HG03139 (cell line): ENCODE data around the gene BMERB1.

Source experiments
- ATAC-seq: cut with Tn5 transposase; IDR thresholded peaks from one replicate; pipeline ENCODE4 v1.9.1; 2021; ENCODE audit not compliant: unreplicated experiment

Gene BMERB1

DNA sequence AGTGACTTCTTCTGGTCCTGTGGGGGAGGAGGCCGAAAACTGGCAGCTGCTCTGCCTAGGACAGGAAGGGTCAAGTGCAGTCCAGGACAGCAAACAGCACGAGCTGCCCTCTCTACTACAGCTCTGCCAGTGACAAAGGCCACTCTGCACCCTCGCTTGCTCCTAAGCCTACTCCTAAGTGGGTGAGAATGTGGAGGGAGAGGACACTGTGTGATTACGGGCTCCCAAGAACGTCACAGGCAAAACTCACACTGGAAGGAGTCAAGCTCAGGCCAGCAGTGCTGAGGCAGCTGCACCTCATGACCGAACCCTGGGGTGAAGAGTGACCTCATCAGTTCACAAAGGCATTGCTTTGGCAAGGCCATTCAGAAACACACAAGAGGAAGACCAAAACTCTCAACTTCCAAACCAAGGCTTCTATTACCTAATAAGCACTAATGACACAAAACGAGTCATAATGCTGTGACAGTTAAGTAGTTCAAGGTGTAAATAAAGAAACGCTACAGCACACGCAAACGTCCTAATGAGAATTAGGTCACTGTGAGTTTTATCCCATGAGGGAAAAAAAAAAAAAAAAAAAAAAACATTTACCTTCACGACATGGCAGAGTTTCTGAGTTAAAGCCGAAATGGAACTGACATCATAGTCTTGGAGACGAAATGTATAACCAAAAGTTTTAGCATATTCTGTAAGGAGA, 173.5 kb downstream of the BMERB1 start:
- ATAC-seq = no peak

DNA sequence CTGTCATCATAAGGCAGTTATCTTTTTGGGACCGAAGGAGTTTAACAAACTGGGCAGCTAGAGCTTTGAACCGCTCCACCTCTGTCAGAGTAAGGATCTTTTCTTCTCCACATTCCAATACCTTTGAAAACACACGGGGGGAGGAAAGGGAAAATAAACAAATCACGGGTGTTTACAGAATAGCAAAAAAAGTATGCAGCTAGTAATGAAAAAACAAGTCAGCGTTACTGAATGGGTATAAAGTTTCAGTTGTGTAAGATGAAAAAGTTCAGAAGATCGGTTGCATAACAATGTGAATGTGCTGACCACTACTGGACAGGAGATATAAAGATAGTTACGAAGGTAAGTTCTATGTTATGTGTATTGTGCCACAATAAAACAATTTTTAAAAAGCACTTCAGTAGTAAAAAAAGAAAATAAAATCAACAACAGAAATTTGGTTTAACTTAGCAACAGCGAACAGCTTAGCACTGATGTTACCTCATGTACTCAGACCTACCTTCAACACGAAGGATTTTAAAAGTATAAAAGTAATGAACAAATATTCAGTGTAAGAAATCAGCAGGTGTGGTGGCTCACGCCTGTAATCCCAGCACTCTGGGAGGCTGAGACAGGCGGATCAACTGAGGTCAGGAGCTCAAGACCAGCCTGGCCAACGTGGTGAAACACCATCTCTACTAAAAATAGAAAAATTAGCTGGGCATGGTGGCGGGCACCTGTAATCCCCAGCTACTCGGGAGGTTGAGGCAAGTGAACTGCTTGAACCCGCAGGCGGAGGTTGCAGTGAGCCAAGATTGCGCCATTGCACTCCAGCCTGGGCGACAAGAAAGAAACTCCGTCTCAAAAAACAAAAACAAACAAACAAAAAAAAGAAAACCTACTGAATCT, 174.3 kb downstream of the BMERB1 start:
- no peak for ATAC-seq

DNA sequence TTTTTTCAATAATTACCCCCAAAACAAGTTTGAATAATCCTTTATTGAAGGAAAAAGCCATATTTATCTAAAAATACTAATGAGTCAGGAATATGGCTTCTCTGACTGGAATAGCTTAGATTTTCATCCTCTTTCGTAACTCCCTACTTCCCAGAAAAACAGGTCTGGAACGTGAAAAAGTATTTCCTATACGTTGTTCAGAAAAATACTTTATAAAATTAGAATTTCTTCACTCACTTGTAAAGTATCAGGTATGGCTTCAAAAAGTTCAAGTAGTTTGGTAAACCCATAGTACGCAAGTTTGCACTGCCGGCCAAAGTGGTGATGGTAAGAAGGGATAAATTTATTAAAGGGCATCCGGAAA, 174.9 kb downstream of the BMERB1 start:
- ATAC-seq = no peak

DNA sequence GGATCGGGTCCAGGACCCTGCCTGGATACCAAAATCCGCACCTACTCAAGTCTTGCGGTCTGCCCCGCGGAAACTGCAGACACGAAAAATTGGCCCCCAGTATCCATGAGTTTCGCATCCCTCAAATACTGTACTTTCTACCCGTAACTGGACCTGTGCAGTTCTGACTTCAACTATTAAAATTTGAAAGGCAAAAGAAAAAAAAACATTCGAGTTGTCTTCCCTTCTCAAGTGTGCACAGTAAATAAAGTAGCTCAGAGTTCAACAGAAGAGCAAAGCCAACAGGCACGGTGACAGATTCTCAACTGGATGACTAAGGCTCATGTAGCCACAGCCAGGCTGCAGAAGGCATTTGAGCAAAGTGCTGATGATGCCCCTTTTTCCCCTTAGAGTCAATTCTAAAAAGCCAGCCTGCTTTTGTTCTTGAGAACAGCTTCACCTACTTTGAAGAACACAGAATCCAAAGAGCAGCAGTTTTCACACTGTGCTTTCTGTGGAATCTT, 176.0 kb downstream of the BMERB1 start:
- no peak for ATAC-seq

DNA sequence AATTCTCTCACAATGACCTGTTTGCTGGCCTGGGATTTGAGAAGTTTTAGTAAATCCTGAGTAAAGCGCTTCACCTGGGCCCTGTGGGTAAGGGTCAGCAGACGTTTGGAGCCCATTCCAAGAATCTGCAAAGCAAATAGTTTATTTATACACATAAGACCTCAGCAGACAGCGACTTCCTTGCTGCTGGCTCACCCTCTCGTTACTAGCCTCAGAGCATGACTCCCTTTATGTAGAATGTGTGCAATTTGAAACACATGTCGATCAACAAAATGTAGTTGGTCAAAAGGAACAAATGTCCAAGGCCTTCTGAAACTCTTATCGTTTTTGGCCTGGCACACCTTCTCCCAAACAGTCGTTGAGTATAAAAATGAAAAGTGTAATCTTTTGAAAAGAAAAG, 177.2 kb downstream of the BMERB1 start:
- no peak for ATAC-seq

DNA sequence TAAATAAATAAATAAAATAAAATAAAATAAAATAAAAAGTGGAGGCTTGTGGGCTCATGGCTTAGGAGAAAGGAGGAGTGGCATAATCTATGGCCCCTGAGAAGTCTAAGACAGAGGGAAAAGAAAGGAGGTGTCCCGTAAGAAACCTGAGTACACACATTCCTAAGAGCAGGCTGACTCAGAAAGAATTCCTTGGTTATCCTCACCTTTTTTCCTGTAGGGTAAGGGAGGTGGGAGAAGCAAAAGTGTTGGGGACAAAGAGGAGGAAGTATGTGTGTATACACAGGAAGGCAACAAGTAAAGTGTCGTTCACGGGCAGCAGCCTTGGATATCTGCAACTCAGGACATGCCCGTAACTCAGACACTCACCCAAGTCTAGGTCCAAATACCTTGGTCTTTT, 179.3 kb downstream of the BMERB1 start:
- ATAC-seq = no peak

DNA sequence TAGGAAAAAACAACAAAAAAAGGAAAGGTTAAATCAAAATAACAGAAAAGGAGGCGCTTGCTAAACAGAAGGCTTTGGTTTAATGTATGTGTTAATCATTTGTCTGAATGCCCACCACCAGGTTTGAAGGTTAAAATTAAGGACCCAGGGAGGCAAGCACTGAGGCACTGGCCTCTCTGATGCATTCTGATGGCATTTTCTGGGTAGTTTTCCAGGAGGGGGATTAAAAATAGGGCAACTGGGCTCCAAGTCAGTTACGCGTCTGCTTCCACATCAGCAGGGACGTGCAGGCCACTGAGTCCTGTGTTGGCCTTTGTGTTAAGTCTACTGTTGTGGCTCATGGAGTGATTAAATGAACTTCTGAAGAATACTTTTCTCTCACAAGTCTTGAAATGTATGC, 181.6 kb downstream of the BMERB1 start:
- no peak for ATAC-seq

DNA sequence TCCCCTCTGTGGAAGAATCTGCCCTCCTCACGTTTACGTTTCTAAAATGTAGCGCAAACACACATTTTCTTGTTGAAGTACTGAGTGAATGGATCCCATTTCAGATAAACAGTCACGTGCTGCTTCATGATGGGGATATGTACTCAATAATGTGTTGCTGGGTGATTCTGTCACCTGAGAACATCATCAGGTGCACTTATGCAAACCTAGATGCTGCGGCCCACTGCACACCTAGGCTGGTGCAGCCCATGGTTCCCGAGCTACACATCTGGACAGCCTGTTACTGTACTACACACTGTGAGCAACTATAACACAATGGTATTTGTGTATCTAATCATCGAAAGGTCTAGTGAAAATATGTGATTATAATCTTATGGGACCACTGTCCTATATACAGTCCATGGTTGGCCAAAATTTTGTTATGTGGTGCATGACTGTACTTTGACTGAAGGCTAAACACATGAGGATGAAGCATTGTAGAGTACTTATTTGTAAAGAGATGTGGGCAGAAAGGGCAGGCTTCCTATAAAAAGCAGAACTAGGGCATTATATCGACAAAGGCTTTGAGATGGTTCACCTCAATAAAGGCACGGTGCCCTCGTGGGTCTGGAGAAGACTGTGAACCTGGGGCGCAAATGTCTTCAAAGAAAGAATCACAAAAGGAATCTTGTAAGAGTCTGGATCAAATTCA, 182.2 kb downstream of the BMERB1 start:
- no peak for ATAC-seq

DNA sequence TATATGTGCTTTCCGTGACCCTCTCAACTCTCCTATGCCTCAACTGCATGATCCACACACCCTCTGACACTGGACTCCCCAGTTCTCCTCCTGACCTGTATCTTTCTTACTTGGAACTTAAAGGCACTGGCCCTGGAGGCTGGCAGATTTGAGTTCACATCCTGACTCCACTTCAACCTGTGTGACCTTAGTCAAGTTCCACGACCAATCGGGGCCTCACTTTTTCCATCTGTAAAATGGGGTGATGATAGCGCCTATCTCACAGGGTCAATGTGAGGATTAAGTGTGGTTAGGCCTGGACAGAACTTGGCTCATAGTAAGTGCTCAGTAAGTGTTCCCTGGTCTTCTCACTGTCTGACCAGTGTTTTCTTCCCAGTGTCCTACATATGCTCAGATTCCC, 183.5 kb downstream of the BMERB1 start:
- no peak for ATAC-seq

DNA sequence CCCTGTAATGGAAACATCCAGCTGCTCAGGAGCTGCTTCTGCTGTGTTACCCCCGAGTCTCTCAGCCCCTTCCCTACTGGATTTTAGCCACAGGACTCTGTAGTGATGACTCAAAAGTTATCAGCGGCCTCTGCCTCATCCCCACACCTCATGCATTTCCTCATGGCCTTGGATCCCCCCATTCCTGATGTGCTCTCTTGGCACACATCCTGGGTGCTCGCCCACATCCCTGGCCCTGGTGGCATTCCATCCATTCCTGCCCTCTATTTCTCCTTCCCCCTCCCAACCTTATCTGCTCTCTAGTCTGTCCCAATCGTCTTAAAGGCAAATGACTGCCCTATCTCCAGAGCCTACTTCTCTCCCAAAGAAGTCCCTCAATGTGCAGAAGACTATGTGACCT, 184.0 kb downstream of the BMERB1 start:
- ATAC-seq = no peak

DNA sequence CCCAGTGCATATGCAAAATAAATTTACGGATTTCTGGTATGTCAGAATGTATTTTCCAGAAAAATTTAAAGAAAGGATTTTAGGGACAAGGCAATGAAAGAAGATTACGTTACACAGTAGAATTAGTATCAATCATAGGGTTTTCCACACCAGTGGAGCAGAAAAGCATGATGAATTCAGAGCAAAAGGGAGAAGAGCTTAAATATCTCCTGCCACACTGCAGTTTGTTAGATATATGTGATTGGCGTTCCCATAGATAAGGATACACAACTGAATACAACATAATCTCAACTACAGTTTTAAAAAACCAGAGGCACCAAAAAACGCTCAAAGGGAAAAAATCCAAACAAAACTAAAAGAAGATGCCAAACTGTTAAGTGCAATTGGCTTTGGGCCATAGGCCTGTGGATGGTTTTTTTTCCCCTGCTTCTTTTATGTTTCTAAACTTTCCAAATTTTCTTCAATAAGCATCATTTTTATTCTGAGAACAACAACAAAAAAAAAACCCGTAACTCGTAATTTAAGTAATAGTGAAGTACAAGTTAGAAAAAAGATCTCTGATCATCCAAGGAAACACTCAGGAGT, 186.3 kb downstream of the BMERB1 start:
- ATAC-seq = no peak

DNA sequence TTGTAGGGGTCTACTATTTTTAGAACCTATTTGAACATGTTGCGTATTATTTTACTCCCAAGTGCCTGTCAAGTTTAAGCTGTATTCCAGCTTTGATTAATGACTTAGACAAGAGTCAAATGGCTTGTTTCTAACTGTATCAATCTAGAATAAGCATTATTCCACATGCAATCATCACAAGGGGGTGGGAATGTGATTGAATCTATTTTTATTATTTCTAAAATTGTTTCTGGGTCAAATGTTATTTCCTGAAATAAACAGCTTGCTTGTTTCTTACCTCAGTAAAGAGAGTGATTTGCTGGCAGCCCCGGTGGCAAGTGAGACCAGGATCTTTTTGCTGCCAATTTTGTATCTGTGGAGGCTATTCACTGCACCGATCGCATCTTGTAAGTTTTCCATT, 187.1 kb downstream of the BMERB1 start:
- no peak for ATAC-seq

DNA sequence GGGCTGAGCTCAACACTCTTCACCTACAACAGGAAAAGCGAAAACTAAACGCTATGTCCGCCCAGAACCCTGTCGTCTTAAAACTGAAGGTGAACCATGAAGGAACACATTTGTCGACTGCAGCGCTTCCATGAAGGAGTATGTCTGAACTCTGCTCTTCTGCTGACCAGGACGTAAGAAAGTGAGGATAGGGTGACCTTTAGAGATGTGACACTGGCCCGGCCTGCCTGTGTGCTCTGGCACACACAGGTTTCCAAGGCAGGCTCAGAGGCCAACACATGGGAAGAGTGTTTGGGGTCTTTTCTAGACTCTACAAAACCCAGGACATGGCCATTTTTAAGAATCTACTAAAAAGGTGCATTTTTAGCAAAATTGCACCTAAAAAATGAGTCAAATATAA, 187.5 kb downstream of the BMERB1 start:
- ATAC-seq = no peak

DNA sequence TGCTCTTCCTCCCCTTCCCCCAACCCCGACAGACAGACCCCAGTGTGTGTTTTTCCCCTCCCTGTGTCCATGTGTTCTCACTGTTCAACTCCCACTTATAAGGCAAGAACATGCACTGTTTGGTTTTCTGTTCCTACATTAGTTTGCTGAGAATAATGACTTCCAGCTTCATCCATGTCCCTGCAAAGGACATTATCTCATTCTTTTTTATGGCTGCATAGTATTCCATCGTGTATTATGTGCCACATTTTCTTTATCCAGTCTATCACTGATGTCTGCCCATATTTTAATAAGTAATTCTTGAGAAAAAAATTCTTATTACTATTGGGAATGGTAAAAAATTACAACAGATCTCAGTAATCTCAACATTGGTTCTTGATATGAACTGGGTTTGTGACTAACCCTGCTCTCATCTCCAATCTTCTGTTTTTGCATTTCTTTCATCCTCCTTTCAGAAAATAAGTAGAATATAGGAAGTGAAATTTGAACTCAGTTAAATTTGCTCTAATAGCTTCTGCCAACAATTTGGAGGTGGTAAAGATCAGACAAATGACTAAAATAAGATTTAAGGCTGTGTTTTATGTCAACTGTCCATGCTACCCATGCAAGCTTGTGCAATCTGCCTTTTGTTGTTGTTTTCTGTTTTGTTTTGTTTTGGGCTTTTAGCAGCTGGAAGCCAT, 197.5 kb downstream of the BMERB1 start:
- no peak for ATAC-seq

DNA sequence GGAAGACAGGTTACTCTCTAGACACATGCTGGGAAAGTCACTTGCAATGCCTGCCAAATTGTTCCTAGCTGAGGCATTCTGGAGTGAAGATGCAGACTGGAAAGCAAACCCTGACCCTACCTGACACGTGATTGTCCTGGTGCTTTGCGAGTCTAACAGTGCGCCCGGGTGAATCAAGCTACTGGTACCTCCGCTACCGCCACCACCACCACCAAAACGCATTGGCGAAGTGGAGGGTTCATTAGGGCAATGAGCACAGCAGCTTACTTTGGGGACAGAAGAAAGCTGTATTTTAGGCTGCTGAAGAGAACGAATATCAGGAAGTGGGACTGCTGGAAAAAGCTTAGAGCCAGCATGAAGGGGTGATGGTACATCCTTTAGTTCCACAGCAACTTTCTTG, 201.5 kb downstream of the BMERB1 start:
- ATAC-seq = no peak

DNA sequence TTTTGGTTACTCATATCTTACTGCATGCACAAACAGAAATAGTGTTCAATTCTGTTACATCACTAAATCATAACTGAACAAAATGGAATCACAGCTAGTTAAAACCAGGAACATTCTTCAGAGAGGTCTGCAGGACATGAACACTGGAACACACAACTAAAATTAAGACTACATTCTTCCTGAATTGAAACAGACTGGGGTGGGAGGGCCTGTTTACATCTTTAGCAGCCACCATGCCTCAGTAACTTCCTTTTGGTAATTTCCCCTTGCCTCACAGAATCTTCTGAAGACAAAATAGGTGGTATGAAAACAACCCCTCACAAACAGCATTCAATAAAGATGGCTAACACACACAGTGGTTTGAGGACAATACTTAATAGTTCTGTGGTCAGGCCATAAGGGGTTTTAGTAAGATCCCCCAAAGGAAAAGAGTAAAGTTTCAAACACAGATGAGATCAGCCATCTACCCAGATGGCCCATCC, 202.0 kb downstream of the BMERB1 start:
- ATAC-seq = no peak
